ENCODE results near the gene THRA.
"Not testable (repeated sequence)": the region's sequence is repeated elsewhere in the genome, so short reads cannot be mapped to it uniquely, and the experiment has no call there.

Gene THRA

DNA sequence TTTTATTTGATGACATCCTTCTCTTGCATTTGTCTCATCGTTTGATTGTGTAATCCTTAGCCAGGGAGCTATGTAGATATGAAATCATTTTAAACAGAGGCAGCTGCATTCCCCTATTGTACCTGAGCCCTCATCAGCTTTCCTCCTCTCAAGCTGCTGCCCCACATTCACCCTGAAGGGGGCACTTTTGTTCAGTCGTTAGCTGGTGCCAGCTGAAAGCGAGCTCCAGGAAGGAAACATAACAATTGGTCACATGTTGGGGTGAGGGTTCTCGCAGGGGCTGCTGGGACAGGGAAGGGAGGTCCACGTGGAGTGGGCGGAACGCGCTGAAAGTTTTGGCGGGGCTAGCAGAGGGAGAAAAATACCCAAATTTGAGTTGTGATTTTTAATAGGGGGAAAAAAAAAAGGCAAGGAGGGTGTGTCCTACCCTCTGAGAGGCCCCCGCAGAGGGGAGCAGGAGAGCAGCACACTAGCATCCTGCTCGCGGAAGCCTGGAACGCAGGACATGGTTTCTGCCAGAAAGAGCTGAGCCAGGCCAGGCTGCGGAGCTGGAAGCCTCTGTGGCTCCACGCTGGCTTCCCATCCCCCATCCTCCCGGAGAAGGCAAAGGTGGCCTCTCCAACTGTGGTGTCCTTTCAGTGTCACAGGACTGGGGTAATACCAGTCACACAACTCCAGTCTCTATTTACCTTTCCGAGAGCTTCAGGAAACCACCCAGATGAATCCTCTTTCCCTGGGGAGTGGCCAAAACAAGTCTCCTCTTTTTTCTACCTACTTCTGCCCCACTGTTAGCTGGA lies 50.5 kb downstream of the THRA start:
- DNase-seq (ENCODE audit: low read depth) = peak; percentile 89

- no peak for DNase-seq (ENCODE audit: low read depth)
Observed at GRCh38 chr17:40113907-40114245, 51.1 kb downstream of the THRA start.

DNA sequence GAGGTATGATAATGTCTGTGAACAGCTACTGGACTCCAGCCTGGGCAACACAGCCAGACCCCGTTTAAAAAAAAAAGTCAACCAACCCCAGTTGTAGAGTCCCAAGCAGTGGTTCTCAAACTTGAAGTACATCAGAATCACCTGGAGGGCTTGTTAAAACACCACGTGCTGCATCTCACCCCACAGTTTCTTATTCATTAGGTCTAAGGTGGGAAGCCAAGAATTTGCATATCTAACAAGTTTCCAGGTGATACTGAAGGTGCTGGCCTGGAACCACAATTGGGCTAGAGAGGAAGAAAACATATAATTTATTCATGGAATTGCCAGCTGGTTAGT lies 52.3 kb downstream of the THRA start:
- no peak for DNase-seq (ENCODE audit: low read depth)

GRCh38 chr17:40121181-40122135 lies 58.7 kb downstream of the THRA start, which contains the start of gene MSL1:
MSL1 (plus strand) TSS chr17:40121971; CDS start chr17:40122613, 642 bp downstream.
- peak; percentile 79 for DNase-seq (ENCODE audit: low read depth)

DNA sequence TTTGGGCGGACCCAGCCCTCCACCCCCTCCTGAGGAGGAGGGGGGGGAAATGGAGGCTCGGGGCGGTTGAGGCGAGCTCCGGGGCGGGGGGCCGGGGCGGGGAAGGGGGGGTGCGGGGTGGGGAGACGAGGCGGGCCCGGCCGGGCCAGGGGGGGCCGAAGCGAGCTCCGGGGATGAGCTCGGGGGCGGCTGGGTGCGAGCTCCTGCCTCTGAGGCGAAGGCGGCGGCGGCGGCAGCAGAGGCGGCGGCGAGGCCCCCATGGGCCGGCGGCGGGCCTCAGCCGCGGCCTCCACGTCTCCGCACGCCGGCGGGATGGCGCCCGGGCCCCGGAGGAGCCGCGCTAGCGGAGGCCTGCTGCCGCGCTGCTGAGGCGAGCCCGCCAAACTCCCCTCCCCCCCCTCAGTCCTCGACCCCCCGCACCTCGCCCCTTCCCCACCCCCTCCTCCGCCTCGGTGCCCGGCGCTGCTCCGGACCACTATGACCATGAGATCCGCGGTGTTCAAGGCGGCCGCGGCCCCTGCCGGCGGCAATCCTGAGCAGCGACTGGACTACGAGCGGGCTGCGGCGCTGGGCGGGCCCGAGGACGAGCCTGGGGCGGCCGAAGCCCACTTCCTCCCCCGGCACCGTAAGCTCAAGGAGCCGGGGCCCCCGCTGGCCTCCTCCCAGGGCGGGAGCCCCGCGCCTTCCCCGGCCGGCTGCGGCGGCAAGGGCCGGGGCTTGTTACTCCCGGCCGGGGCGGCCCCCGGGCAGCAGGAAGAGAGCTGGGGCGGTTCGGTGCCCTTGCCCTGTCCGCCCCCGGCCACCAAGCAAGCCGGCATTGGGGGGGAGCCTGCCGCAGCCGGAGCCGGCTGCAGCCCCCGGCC lies 59.6 kb downstream of the THRA start:
- no peak for DNase-seq (ENCODE audit: low read depth)

- DNase-seq (ENCODE audit: low read depth) = no peak
Observed at GRCh38 chr17:40122999-40123810, 60.4 kb downstream of the THRA start.

DNA sequence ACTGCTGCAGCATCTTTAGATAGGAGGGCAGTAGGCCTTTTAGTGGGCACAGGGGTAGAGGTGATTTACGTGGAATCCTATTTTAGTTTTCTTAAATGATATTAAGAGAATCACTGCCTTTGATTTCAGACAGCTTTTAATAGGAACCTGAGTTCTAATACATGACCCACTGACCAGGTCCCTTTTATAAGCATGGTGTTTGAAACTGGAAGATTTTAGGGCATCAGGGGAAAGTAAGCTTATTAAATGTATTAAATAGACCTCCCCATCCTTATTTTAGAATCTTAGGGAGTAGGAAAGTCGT lies 61.0 kb downstream of the THRA start:
- DNase-seq (ENCODE audit: low read depth) = no peak

DNA sequence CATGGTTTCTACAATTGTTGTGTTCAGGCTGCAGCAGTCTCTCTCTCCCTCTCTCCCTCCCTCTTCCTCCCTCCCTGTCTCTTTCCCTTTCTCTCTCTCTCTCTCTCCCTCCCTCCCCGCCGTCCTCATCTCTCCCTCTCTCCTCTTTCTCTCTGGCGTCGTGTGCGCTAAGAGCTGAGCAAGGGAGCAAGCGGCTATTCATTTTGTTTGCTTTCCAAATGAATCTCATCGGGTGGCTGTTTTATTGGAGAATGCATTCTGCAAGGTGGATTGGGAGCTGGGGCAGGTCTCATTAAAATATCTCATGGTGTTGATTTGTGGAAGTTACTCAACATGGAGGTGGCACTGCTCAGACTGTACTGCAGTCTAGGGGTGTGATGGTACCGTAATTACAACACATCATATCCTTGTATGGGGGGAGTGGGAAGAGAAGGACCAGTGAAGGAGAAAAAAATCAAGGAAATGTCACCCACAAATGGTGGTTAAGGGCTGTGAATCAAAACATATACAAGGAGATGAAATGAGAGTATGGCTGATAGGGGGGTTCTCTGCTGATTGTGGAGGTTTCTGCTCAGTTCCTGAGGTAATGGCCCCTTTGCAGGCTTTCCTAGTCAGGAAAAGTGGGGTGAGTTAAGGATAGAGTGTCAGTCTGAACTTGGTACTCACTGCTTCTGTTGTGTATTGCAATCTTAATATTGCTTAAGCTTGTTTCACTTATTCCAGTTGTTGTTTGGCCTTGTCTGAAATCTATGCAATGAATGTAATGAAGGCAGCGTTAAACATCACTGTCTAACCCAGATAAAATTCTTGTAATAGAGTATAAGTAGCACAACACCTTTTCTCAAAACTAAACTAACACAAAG lies 61.7 kb downstream of the THRA start:
- DNase-seq (ENCODE audit: low read depth) = no peak

GRCh38 chr17:40129498-40129897 lies 66.7 kb downstream of the THRA start:
- DNase-seq (ENCODE audit: low read depth) = no peak

DNA sequence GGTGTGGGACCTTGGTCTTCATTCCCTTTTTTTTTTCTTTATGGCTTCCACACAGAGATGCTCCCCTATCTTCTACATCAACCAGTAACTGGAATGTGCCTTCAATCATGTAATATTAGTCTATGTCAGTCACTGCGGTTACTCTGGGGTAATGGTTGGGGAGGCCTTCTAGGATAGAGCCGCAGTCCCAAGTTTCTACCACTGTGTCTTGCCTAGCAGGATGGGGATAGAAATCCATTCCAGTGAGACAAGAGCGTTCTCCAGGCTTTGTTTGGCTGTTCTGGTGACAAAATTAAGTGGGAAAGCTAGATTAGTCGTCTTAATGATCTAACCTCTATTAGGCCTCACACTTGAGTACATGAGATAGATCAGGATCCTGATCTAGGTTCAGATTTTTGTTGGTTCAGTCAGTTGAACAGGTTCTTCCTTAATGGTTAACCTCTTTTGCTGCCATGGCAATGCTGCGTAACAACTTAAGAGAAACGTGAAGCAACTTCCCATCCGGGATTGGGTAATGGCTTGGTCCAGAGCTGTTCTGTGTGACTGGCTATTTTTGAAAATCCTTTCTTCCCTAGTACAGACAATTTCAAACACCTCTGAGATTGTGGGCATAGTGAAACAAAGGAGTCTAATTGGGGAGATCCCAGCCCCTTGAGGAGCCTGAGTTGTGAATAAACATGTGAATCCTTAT lies 67.7 kb downstream of the THRA start:
- DNase-seq (ENCODE audit: low read depth) = no peak

- DNase-seq (ENCODE audit: low read depth) = no peak
Observed at GRCh38 chr17:40134184-40134583, 71.4 kb downstream of the THRA start.

- no peak for DNase-seq (ENCODE audit: low read depth)
Observed at GRCh38 chr17:40135817-40136216, 73.1 kb downstream of the THRA start.

GRCh38 chr17:40139566-40140058 lies 76.8 kb downstream of the THRA start:
- DNase-seq (ENCODE audit: low read depth) = no peak

DNA sequence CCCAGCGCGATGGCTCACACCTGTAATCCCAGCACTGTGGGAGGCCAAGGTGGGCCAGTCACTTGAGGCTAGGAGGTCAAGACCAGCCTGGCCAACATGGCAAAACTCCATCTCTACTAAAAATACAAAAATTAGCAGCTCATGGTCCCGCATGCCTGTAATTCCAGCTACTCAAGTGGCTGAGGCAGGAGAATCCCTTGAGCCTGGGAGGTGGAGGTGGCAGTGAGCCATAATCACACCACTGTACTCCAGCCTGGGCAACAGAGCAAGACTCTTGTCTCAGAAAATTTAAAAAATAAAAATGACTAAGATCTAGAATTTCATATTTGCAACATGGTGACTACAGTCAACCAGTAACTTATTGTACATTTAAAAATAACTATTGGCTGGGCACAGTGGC lies 80.4 kb downstream of the THRA start:
- DNase-seq (ENCODE audit: low read depth) = not testable (repeated sequence)
